CD4-positive, alpha-beta T cell (primary cell): ENCODE results near the gene TMEM87A. TPM values are rescaled to one million over a fixed set of nuclear protein-coding genes. Genes with fewer than 3 reads are reported as not detected.

Experiments
- ATAC-seq: fragments of 200-7000 bp; cut with Tn5 transposase; one replicate; pipeline ENCODE4 v1.10.0; 2022; ENCODE audit warnings: mild to moderate bottlenecking; ENCODE audit not compliant: poor library complexity
- CTCF ChIA-PET: fragments of 350-600 bp; sonication (Branson Sonifier 250); formaldehyde crosslinking; loops from one replicate; lab custom pipeline; 2021; ENCODE audit warnings: antibody characterized with exemption, inconsistent platforms; lab: Charles Lee
- POLR2A ChIA-PET: fragments of 350-600 bp; sonication (Branson Sonifier 250); formaldehyde crosslinking; loops from one replicate; lab custom pipeline; 2021; ENCODE audit warnings: antibody characterized with exemption, inconsistent platforms; lab: Charles Lee
- DNase-seq, 14 experiments: peaks; one replicate each; pipeline ENCODE4 v3.0.0-alpha.2; 2013 to 2020; ENCODE audit warnings: mixed read lengths in 2 of 14
- H3K27ac ChIP-seq, 2 donors: one replicate each; pipeline versions ENCODE4 v1.5.1 to v1.7.0; 2013; ENCODE audit warnings: low read length in 2 of 2, low read depth in 1 of 2, mild to moderate bottlenecking in 1 of 2
- H3K27me3 ChIP-seq, 2 experiments: 1 replicate in 1 of 2; 2 replicates in 1 of 2; pipeline versions ENCODE4 v1.6.1 to v1.7.0; 2013; ENCODE audit warnings: low read length in 2 of 2, control low read depth in 1 of 2, mild to moderate bottlenecking in 1 of 2, moderate library complexity in 1 of 2; ENCODE audit not compliant: insufficient read depth in 2 of 2, control insufficient read depth in 1 of 2
- H3K36me3 ChIP-seq: one replicate; pipeline ENCODE4 v1.6.1; 2013; ENCODE audit warnings: low read length, control low read depth; ENCODE audit not compliant: insufficient read depth
- H3K4me1 ChIP-seq: one replicate; pipeline ENCODE4 v1.6.1; 2013; ENCODE audit warnings: low read length, control low read depth; ENCODE audit not compliant: insufficient read depth
- H3K4me3 ChIP-seq: one replicate; pipeline ENCODE4 v1.5.1; 2013; ENCODE audit warnings: mild to moderate bottlenecking, low read length, moderate library complexity
- H3K9me3 ChIP-seq, 2 experiments: 1 replicate in 1 of 2; 2 replicates in 1 of 2; pipeline versions ENCODE4 v1.6.1 to v1.7.0; 2013; ENCODE audit warnings: low read length in 2 of 2, mild to moderate bottlenecking in 2 of 2, control low read depth in 1 of 2, moderate library complexity in 1 of 2; ENCODE audit not compliant: control insufficient read depth in 1 of 2, insufficient read depth in 1 of 2
- H3K27ac Mint-ChIP-seq: one replicate; pipeline ENCODE4 v1.8.0; 2020; ENCODE audit warnings: mixed read lengths
- H3K27me3 Mint-ChIP-seq: one replicate; pipeline ENCODE4 v1.8.0; 2021; ENCODE audit warnings: mixed read lengths
- H3K36me3 Mint-ChIP-seq: one replicate; pipeline ENCODE4 v1.8.0; 2021; ENCODE audit warnings: low read depth, mixed read lengths
- H3K4me1 Mint-ChIP-seq: one replicate; pipeline ENCODE4 v1.8.0; 2021; ENCODE audit warnings: low read depth, mixed read lengths
- H3K4me3 Mint-ChIP-seq: one replicate; pipeline ENCODE4 v1.8.0; 2020; ENCODE audit warnings: mild to moderate bottlenecking, mixed read lengths
- H3K9me3 Mint-ChIP-seq: one replicate; pipeline ENCODE4 v1.8.0; 2020; ENCODE audit warnings: mixed read lengths
- intact Hi-C, 2 experiments: fragments of 100-400 bp; cut with DNase I in 1 of 2; cut with micrococcal nuclease in 1 of 2; formaldehyde crosslinking; loops; one replicate each; pipeline versions ENCODE4 v1.15.1 to v1.9.0; 2023 to 2025; cut with DNase I, micrococcal nuclease
- total RNA-seq, 174 experiments: library from RNA in 2 of 174; stranded (reverse) in 2 of 174; gene quantifications; one replicate each; pipeline ENCODE4 v1.2.3 and lab custom pipeline; 2021 to 2026
- TF ChIP-seq, protein P1 (sequence below): fragments of 200-600 bp; IDR thresholded peaks from one replicate; pipeline ENCODE4 v1.8.0; 2022; ENCODE audit warnings: antibody characterized with exemption, mild to moderate bottlenecking

The TMEM87A gene
- total RNA-seq, 2 experiments from 2014 or later: 48.7 to 51.4 TPM

DNA sequence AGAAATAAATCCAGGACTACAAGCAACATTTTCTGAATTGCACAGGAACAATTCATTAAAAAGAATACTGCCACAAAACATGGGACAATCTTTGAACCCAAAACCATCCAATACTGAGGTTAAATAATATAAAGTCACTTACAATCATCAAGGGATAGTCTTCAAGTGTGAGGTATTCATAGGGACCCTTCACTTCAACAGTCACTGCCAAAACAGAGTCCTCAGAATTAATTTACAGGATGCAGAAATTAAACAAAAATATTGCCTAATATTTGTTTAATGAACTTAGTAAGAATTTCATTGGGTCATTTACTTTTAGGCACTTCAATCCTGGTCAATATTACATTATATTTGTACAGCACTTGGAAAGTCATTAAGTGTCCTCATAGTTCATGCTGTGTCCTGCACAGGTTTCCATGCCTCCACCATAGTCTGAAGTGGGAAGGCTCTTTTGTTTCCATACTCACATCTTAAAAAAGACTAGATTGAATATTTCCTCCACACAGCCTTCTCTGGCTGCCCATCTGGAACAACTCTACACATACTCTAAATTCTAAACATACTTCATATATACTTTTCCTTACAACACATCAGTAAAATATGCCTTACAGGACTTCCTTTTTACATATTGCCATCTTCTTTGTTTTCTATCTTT lies 33.6 kb downstream of the TMEM87A start:
- H3K27ac ChIP-seq: no peak overlapping the region
- intact Hi-C loops: loop anchor here in 1 of 2 experiments (5.0 kb wide), 1 partner anchor 57 kb away; no protein-coding TSS in a partner anchor
- H3K9me3 Mint-ChIP-seq: no peaks in the 10 kb centered on the region
- ATAC-seq (no peak), DNase-seq (no peak)
- peaks cover 82% of the 10 kb centered on the region for H3K36me3 Mint-ChIP-seq
- no peaks in the 10 kb centered on the region for H3K4me1 ChIP-seq
- H3K4me3 ChIP-seq: no peak overlapping the region
- peaks cover 4% of the 10 kb centered on the region for H3K4me1 Mint-ChIP-seq
- TF ChIP-seq, protein P1, sequence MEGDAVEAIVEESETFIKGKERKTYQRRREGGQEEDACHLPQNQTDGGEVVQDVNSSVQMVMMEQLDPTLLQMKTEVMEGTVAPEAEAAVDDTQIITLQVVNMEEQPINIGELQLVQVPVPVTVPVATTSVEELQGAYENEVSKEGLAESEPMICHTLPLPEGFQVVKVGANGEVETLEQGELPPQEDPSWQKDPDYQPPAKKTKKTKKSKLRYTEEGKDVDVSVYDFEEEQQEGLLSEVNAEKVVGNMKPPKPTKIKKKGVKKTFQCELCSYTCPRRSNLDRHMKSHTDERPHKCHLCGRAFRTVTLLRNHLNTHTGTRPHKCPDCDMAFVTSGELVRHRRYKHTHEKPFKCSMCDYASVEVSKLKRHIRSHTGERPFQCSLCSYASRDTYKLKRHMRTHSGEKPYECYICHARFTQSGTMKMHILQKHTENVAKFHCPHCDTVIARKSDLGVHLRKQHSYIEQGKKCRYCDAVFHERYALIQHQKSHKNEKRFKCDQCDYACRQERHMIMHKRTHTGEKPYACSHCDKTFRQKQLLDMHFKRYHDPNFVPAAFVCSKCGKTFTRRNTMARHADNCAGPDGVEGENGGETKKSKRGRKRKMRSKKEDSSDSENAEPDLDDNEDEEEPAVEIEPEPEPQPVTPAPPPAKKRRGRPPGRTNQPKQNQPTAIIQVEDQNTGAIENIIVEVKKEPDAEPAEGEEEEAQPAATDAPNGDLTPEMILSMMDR: no peak
- ChIA-PET POLR2A (no interaction called here), CTCF (no interaction called here)
- no peaks in the 10 kb centered on the region for H3K27me3 Mint-ChIP-seq
- peaks cover 68% of the 10 kb centered on the region for H3K36me3 ChIP-seq
- no peaks in the 10 kb centered on the region for H3K9me3 ChIP-seq
- H3K27me3 ChIP-seq: no peaks in the 10 kb centered on the region
- H3K27ac Mint-ChIP-seq: no peak overlapping the region
- H3K4me3 Mint-ChIP-seq: no peak overlapping the region

DNA sequence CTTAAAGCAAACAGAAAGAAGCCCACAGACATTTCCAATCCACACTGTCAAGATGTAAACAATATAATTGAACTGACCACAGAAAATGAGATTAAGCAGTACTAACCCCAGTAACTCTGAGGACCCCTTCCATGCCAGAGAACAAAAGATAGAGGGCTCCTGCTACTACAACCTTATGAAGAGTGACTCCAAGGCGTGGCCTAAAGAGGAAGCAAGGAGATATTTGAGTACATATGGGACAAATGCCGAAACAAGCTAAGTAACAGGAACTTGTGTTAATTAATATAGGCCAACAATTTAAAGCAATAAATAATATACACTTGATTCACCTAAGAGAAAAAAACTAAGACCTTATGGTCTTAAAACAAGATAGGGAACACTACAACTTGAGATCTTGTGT lies 40.1 kb downstream of the TMEM87A start:
- ChIA-PET POLR2A (no interaction called here), CTCF (no interaction called here)
- no peak overlapping the region for H3K4me3 Mint-ChIP-seq

DNA sequence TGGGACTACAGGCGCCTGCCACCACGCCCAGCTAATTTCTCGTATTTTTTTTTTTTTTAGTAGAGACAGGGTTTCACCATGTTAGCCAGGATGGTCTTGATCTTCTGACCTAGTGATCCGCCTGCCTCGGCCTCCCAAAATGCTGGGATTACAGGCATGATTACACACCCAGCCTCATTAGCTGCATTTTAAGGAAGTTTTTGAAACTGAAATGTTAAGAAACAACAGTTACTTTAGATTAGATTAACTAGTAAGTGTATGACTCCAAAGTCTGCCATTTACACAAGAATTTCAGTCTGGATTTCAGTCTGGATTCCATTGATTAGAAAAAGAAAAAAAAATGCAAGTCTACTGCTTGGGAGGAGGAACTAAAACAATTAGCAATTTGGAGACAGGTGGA lies 40.6 kb downstream of the TMEM87A start:
- ChIA-PET POLR2A (no interaction called here), CTCF (no interaction called here)
- Histone ChIP-seq H3K9me3 (no peaks in the 10 kb centered on the region), H3K4me1 (no peaks in the 10 kb centered on the region), H3K27ac (no peak overlapping the region), H3K36me3 (peaks cover 84% of the 10 kb centered on the region), H3K27me3 (no peaks in the 10 kb centered on the region), H3K4me3 (no peak overlapping the region)
- H3K4me3 Mint-ChIP-seq: no peak overlapping the region
- peaks cover 94% of the 10 kb centered on the region for H3K36me3 Mint-ChIP-seq
- DNase-seq (no peak), ATAC-seq (no peak)
- H3K27ac Mint-ChIP-seq: no peak overlapping the region
- H3K4me1 Mint-ChIP-seq: no peaks in the 10 kb centered on the region
- H3K27me3 Mint-ChIP-seq: no peaks in the 10 kb centered on the region
- intact Hi-C loops: no loop called here
- TF ChIP-seq, protein P1: no peak
- no peaks in the 10 kb centered on the region for H3K9me3 Mint-ChIP-seq

More for the DNA sequence above, 40.1 kb downstream of the TMEM87A start:
- Histone ChIP-seq H3K27ac (no peak overlapping the region), H3K4me3 (no peak overlapping the region), H3K9me3 (no peaks in the 10 kb centered on the region), H3K4me1 (no peaks in the 10 kb centered on the region), H3K36me3 (peaks cover 84% of the 10 kb centered on the region), H3K27me3 (no peaks in the 10 kb centered on the region)
- TF ChIP-seq, protein P1: no peak
- no peaks in the 10 kb centered on the region for H3K27me3 Mint-ChIP-seq
- ATAC-seq (no peak), DNase-seq (no peak)
- intact Hi-C loops: no loop called here
- H3K36me3 Mint-ChIP-seq: peaks cover 94% of the 10 kb centered on the region
- no peaks in the 10 kb centered on the region for H3K9me3 Mint-ChIP-seq
- H3K4me1 Mint-ChIP-seq: no peaks in the 10 kb centered on the region
- H3K27ac Mint-ChIP-seq: no peak overlapping the region
